Limb (tissue), 2 donors: ENCODE data around the gene INPP4B.
"Not testable (repeated sequence)": the region's sequence is repeated elsewhere in the genome, so short reads cannot be mapped to it uniquely, and the experiment has no call there.

ENCODE experiments used
- DNase-seq, 2 donors: peaks; one replicate each; pipeline ENCODE4 v3.0.0-alpha.2; 2016; ENCODE audit errors: extremely low spot score in 2 of 2

INPP4B gene

DNA sequence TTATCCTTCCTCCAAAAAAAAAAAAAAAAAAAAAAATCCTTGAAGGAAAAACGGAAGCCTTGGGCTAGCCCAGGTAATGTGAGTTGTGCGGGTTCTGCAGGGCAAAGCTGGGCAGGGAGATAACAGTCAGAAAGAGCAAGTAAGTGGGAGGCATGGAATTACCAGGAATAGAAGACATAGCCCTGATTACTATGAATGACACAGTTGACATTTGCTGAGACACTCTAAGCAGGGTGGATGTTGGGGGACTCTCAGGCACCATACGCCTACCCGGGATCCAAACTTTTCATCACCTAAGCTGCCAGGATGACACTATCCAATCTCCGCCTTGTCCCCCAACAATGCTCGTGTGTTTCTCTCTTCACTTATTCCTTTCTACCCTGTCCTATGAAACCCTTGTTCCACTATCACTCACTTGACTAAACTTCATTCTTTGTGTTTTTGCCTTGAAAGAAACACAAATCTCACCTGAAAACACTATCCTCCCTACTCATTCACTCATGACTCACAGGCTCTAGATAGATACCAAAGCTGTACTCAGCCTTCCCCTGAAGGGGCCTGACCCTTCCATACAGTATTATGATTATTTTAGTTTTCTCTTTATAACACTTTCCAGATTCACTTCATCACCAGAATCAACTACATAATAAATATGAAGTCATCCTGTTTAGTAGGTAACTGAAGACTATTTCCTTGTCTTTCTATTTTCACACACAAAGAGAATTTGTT is 158.4 kb downstream of the INPP4B start:
- no peak for DNase-seq

DNA sequence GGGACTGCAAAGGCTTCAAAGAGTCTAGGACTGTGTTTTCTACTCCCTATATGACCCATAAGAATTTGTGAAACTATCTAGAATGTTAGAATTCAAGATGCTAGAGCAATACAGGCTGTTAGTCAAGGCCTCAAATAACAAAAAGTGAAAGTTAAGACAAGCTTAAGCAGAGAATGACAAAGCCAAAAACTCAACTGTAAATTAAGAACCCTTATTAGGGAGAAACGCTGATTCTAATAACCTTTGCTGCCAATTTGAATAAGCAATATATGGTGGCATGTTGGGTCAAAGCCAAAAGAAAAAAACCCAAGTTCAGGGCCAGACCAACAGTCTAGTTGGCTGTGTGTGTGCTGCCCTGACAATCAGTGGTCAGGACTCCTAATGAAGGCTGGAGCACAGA is 160.0 kb downstream of the INPP4B start:
- DNase-seq = no peak

DNA sequence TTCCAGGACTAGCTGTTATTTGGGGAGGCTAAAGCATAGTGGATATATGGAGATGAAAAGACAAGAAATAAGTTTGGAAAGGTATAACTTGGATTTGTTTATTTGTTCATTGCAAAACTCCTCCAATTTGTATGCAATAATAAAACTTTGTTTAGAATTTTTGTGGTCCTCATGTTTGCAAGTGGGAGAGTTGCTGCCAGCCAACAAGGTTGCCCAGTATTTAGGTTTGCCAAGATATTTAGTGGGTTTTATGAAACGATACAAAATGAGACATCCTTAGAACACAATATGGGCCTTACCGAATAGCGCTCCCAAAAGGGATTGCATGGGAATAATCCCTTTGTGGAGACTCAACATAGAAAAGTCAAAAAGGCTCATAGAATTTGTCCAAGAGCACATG is 162.1 kb downstream of the INPP4B start:
- DNase-seq = no peak

DNA sequence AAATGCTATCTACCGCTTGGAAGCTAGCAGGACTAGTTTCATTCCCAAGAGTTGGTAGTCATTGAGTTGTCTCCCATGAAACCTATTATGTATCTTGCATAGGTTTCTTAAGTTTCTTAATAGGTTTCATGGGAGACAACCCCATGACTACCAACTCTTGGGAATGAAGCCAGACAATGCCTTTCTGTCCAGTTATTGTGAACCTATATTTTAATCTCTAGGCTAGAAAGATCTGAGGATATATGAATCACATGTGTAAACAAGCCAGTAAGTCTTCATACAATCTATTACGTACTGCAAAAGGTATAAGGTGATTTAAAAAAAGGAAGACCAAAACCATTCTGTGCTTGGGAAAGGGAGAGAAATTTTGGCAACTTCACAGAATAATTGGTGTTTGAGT is 162.6 kb downstream of the INPP4B start:
- no peak for DNase-seq

DNA sequence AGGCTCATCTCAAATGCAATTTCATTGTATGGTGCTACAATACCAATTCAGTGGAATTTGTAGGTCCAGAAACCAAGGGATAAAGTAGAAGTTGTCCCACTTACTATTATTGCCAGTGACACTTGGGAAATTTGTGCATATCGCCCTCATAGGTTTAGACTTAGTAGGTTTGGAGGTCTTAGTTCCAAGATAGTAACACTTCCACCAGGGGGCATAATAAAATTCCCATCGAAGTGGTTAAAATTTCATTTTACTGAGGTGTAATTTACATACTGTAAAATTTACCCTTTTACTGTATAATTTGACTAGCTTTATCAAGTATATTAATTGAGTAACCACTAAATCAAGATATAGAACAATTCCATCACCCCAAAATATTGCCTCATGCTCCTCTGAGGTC is 174.6 kb downstream of the INPP4B start:
- no peak for DNase-seq

DNA sequence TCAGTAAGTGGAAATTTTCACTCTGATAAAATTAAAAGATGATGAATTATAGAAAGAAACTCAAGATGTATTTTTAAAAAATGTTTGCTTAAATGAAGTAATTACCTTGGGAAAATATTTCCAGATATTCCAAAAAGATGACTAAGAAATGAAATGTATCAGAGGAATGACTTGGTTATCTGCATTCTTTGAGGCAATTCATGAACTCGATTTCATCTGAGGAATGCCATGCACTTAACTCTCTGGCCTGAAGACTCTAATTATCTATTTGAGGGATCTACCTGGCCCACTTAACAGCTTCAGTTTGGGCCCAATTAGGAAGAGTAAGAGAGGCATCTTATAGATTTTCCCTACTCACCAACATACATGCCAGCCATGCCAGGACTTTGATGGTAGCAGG is 182.3 kb downstream of the INPP4B start:
- DNase-seq = no peak

DNA sequence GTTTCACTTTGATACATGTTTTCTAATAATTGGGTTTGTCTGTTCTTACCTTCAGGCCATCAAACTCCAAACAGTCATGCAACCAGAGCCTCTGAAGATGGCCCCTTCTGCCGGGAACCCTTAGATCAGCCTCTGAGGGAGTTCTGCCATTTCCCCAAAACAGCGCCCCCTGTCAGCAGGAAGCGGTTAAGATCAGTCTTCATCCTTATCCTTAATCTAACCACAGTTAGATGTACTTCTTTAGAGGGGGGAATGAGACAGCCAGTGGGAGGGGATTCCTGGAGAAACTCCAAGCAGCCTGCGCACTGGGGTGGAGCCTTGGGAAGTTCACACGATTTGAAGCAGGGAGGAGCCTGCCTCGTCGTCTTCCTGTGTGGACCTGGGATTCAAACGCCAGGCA is 185.4 kb downstream of the INPP4B start:
- DNase-seq = no peak

DNA sequence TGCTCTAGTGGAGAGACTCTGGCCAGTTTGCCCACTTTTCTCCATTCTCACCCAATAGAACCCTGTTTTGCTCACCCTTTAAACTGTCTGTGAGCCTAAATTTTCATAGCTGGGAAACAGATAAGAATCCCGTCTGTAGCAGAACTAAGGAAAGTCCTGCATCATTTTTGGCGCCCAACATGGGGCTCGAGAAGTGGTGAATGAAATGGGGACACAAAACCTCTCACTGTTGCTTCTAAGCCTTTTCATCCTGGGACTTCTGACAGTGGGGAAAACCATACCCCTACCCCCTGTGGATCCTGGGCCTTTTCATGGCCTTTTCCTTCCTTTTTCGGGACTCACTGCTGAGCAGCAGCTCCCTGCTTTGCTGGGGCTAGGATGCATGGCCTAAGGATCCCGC is 189.9 kb downstream of the INPP4B start:
- DNase-seq = no peak

DNA sequence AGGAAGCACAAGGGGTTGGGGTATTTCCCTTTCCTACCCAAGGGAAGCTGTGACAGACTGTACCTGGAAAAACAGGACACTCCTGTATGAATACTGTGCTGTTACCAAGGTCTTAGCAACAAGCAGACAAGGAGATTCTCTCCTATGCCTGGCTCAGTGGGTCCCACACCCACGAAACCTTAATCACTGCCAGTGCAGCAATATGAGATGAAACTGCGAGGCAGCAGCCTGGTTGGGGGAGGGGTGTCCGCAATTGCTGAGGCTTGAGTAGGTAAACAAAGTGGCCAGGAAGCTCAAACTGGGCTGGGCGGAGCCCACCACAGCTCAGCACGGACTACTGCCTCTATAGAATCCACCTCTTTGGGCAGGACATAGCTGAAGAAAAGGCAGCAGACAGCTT is 197.7 kb downstream of the INPP4B start:
- DNase-seq = no peak

DNA sequence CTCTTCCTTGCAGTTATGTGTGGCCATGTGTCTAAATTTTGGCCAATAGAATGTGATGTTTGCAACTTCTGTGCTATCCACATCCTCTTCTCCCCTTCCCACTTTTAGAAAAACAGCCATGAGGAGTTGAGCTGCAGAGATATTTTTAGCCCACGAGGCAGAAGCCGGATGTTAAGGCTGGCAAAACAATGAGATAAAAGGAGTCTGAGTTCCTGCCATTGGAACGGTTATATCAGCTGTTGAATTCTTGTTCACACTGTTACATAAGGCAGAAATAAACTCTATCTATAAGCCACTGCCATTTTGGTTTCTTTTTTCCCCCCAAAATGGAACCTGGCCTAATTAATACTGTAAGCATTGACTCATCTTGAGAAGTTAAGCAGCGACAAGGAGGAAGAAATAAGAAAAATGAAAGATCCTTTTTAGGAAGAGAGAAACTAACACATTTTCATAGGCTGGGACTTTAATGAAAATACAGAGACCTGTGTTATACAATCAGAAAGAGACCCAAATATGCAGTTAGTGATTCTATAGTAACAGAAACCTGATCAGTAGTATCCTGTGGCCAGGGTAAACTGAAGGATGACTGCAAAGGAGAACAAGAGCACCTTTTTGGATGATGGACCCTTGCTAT is 200.5 kb downstream of the INPP4B start:
- peak in 1 of 2 donors; percentile 11 for DNase-seq

DNA sequence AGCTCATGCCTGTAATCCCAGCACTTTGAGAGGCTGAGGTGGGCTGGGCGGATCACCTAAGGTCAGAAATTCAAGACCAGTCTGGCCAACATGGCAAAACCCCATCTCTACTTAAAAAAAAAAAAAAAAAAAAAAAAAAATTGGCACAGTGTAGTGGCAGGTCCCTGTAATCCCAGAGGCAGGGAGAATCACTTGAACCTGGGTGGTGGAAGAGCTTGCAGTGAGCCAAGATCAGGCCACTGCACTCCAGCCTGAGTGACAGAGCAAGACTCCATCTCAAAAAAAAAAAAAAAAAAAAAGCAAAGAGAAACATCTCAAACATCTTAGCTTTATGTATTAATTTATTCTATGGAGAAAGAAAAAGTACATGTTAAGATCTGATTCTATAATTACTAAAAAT is 201.5 kb downstream of the INPP4B start:
- not testable (repeated sequence) for DNase-seq

DNA sequence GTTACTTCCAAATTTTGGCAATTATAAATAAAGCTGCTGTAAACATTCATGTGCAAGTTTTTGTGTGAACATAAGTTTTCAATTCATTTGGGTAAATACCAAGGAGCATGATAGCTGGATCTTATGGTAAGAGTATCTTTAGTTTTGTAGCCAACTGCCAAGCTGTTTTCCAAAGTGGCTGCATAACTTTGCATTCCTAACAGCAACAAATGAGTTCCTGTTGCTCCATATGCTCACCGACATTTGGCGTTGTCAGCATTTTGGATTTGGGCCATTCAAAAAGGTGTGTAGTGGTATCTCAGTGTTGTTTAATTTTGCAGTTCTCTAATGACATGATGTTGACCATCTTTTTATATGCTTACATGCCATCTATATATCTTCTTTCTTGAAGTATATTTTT is 208.5 kb downstream of the INPP4B start:
- no peak for DNase-seq

DNA sequence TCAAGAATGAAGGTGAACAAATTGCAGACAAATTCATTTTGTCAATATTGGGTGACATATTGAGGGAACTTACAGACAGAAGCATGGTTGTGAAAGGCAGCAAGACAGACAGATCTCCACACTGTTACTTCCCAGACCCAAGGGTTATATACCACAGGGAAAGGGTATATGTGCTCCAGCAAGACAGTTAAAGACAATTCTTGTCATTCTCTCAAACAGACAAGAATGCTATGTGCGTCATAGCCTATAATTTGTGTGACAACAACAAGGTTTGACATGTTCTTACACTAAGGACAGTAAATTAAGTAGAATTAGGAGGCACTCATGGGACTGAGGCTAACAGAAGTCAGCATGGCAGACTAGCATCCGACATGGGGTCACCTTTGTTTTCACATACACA is 214.3 kb downstream of the INPP4B start:
- DNase-seq = no peak

DNA sequence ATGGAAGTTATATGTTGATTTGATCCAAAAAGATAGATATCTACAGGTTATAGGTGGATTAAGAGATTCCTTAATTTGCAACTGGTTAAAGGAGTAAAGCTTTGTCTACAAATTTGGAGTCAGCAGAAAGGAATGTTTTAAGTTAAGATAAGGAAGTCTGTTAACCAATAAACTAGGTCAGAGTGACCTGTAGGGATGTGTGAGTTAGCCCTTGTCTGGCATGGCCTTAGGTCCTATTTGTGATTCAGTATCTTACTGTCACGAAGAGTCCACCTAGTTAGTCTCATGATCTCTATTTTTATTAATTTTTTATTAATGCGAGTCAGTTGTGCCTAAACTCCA is 230.8 kb downstream of the INPP4B start:
- DNase-seq = no peak

DNA sequence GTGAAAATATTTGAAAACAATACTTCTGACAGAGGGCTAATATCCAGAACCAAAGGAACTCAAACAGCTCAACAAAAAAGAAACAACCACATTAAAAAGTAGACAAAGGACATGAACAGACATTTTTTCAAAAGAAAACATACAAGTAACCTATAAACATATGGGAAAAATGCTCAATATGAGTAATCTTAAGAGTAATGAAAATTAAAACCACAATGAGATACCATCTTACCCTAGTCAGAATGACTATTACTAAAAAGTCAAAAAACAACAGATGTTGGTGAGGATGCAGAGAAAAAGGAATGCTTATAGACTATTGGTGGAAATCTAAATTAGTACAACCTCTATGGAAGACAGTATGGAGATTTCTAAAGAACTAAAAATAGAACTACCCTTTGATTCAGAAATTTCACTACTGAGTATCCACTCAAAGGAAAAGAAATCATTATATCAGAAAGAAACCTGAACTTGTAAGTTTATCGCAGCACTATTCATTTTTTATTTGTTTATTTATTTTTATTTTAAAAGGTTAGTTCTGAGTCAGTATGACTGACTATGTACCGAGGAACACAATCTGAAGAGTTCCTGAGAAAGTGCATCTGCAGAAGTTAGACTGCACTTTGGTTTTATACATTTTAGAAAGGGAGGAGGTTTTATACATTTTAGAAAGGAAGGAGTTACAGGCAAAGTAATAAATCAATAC is 231.3 kb downstream of the INPP4B start:
- DNase-seq = no peak

DNA sequence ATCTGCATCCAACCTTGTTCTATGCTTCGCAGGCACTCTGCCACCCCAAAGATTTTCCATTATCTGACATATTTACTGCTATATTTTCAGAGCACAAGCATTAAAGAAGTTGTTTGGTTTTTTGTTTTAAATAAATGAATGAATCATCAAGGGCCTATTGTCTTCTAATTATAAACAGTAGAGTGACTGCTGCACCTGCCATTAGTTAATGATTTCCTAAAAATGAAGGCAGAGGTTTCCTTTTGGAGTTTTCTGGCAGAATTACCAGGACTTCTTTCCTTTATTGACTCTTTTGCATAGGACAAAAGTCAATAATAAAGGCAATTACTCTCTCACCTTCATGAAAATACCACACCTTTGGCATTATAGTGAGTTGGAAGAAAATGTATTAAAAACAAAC is 238.1 kb downstream of the INPP4B start:
- DNase-seq = no peak

DNA sequence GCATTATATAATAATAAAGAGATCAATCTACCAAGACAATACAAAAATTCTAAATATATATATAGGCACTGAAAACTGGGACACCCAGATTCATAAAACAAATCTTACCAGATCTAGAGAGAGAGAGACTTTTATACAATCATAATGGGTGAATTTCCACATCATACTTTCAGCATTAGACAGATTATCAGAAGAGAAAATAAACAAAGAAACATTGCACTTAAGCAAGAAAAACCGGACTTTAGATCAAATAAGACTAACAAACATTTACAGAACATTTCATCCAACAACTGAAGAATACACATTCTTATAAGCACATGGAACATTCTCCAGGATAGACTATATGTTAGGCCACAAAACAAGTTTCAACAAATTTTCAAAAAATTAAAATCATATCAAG is 245.1 kb downstream of the INPP4B start:
- no peak for DNase-seq

DNA sequence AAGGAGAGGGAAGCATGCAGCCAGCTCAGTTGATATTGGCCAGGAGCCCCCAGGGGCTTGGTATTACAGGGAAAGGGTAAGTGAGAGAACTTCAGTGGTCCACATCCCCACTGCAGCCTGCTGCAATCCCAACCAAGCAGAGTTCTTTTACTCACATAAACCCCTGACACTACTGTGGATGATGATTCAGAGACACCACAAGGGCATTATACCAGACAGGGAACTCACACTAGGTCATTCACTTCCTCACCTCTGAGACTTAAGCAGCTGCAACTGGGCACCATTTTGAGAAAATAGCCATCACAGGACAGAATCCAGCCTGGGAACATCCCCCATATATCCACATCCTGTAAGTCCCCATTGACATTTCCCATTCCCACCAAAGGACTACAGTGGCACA is 248.0 kb downstream of the INPP4B start:
- no peak for DNase-seq

DNA sequence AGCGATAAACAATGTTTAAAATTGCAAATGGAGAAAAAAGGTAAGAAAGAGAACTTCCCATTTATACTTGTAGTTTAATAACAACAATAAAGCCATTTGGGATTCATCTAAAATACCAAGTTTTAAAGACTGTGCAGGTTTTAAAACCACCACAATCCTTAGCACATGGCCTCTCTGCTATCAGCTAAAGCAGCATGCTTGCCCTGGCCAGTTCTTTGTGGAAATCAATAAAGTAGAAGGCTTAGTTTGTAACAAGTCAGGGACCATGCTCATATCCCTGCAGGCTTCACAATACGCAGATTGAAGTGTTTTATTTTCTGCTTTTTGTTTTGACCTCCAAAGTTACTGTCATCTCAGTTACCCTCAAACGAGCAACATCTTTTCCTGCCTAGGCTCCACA is 249.5 kb downstream of the INPP4B start:
- DNase-seq = no peak

DNA sequence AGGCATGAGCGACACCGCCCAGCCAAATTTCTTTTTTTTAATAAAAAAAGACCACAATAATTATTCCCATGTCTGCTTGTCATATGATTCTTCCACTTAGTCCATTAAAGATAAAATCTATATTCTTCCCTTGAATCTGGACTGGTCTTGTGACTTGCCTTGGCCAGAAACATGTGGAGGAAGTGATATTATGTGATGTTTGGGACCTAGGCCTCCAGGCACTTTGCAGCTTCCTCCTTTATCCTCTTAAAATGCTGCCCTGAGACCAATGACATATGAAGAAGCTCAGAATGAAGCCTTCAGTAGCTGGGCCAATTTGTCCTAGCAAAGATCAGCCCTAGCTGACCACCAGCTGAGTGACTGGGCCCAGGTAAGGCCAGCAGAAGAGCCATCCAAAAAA is 250.0 kb downstream of the INPP4B start:
- DNase-seq = no peak

DNA sequence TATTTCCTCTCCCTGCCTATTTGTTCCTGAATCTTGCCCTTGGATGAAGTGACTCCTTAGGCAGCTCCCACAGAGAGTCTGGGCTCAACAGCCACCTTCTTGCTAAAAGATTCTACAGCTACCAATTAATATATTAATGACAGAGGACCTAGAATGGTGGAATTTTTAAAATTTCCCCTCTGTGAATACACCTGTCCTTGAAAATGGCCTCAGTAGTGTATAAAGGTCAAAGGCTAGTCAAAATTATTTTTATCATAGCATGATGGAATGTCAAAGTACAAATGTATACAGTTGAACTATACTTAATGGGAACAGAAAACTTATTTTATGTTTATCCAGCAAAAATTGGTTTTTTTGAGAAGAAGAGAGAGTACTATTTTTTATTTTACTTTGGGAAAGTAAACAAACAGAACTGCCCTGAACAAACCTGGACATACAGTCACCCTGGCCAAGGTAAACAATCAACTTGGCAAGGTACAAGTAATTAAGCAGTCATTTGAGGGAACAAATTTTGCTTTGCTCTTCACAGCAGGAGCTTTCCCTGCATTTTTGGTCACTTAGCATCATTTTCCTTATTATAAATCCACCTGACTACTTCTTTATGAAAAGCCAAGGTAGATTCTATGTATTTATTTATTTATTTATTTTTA is 250.8 kb downstream of the INPP4B start:
- DNase-seq = no peak

DNA sequence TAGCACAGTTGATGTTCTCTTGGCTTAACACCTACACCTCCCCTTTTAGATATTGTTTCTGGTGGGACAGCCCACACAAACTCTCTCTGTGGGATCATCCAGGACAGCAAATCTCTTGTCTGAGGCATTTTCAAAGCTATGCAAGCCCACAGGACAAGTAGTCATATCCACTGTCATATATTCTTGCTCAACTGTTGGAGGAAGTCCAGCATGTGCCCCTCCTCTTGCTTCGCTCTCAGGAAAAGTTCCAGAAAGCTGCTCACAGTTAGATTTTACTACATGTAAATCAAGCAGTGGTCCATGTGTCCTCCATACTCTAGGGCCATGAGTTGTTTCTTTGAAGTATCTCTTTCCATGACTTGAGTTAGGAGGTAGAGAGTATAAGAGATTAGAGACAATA is 260.7 kb downstream of the INPP4B start:
- no peak for DNase-seq

DNA sequence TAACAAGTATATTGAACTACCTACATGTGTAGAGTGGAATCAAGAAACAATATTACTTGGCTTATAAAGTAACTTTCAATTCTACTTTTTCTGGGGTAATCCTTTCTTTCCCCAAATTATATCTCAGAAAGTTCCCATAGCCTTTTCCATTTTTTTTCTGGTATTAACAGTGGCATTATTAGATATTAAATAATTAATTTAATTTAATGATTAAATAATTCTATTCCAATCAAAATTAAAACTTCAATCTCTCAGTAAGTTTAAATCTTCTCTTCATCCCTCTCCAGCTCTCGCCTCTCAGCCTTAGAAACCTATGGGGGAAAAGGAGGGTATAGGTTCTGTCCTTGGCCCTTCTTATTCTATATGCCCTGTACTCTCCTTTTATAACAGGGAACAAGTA is 262.4 kb downstream of the INPP4B start:
- no peak for DNase-seq
